ENCODE measurements around the gene CTNNA2.

DNA sequence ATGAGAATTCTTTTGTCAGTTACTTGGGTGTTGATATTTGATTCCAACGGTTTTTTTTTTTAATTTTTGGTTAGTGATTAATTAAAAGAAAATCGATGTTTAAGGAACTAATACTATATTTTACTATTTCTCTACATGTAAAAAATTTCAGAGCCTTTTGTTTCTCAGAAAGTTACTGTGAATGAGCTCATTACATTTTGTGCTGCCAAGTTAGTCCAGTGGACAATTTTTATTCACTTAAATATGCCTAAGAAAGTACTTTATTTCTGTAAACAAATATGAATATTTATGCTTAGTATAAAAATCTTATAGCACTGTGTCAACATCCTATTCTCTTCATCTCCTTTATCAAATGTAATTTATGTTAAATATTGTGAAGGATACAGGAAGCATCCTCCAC is 309.3 kb downstream of the CTNNA2 start:
- no peak for TF ChIP-seq EP300 (IDR thresholded peaks at IDR 0.05; ENCODE audit: borderline replicate concordance)
- no peak for TF ChIP-seq TAF1 (IDR thresholded peaks at IDR 0.05; ENCODE audit: low read depth)
- no peak for TF ChIP-seq FOXM1 (IDR thresholded peaks at IDR 0.05; ENCODE audit: borderline replicate concordance, low read depth)
